ENCODE data around the gene SLC8B1.

SLC8B1 gene

GRCh38 chr12:113334786-113335539 is at the start of gene SLC8B1:
SLC8B1 (minus strand) TSS chr12:113335109; CDS start chr12:113332878, 2,231 bp downstream.
- peak within 1 kb of the TSS; percentile 67 for H3K4me3 ChIP-seq (ENCODE audit: low read depth, low read length)
- no peak for DNase-seq (ENCODE audit: low read depth)

- no peak overlapping the region for H3K4me3 ChIP-seq (ENCODE audit: low read depth, low read length)
- DNase-seq (ENCODE audit: low read depth): no peak
Measured at GRCh38 chr12:113382206-113382605, 47.3 kb upstream of the SLC8B1 start.

DNA sequence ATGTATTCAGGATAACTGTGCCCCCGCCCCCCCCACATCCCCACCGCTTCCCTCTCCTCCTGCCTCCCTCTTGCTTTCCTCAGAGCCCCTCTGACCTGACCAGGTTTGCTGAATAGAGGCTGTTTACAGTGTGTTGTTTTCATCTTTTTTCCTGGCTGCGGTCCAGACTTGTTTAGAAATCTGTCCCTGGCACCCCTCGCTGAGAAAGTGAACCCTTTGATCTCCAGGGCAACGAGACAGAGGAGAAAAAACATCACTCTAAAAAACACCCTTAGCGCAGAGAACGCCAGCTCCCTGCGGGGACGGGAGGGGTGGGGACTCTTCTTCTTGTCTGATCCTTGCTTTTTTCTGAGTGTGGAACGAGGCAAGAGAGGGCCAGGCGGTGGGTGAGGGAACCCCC is 46.3 kb upstream of the SLC8B1 start:
- no peak overlapping the region for H3K4me3 ChIP-seq (ENCODE audit: low read depth, low read length)
- no peak for DNase-seq (ENCODE audit: low read depth)

DNA sequence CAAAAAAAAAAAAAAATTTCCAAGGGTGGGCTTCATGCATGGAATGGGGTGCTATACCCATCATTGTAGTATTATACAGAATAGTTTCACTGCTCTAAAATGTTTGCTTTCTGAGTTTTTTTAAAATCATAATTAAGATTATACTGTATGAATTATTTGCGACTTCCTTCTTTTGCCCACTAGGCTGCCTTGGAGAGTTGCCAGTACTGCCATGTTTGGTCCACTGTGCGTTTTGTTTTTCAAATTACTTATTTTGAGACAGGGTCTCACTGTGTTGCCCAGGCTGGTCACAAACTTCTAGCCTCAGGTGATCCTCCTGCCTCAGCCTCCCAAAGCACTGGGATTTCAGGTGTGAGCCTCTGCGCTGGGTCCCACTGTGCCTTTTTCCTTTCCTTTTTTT is 43.4 kb upstream of the SLC8B1 start:
- no peak for DNase-seq (ENCODE audit: low read depth)
- H3K4me3 ChIP-seq (ENCODE audit: low read depth, low read length): no peak overlapping the region

GRCh38 chr12:113374823-113375428 is 40.0 kb upstream of the SLC8B1 start:
- DNase-seq (ENCODE audit: low read depth): no peak
- no peak overlapping the region for H3K4me3 ChIP-seq (ENCODE audit: low read depth, low read length)

DNA sequence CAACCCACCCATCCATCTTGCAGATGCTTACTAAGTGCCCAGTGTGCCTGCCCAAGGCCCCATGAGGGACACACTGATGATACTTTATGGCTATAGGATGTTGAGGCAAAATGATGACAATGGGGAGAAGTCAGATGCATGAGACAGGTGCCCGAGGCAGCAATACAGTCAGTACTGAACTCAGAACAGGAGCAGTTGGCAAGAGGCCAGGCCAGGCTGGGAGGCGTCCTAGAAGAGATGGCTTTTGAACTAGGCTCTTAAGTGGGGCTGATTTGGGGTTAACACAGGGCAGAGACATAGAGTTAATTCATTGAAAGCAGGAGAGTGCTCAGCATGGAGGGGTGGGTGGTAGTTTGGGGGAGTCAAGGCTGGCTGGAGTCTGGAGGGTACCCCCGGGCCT is 39.1 kb upstream of the SLC8B1 start:
- no peak for DNase-seq (ENCODE audit: low read depth)
- H3K4me3 ChIP-seq (ENCODE audit: low read depth, low read length): no peak overlapping the region

DNA sequence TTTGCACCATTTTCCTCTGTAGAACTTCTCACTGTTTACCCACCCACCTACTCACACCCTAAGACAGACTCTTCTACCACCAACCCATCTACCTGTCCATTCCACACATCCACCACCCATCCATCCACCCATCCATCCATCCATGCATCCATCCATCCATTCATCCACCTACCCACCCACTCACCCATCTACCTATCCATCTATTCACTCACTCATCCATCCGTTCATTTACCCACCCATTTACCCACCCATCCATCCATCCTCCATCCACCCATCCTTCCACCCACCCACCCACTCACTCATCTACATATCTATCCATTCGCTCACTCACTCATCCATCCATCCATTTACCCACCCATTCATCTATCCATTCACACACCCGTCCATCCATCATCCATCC is 38.5 kb upstream of the SLC8B1 start:
- no peak for DNase-seq (ENCODE audit: low read depth)
- no peak overlapping the region for H3K4me3 ChIP-seq (ENCODE audit: low read depth, low read length)

DNA sequence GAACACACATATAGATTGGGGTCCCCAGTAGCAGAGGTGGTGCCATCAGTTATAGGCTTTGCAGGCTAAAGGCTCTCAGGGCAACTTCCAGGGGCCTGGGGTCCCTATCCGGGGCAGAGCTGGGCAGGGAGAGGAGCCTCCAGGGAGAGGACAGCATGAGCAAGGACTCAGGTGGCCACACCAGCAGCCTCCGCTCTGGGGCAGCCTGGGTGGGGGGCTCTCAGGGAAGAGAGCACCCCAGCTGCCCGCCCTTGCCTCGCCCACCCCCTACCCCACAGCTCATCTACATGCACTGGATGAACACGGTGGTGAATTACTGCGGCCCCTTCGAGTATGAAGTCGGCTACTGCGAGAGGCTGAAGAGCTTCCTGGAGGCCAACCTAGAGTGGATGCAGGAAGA is 37.5 kb upstream of the SLC8B1 start:
- H3K4me3 ChIP-seq (ENCODE audit: low read depth, low read length): no peak overlapping the region
- no peak for DNase-seq (ENCODE audit: low read depth)

DNA sequence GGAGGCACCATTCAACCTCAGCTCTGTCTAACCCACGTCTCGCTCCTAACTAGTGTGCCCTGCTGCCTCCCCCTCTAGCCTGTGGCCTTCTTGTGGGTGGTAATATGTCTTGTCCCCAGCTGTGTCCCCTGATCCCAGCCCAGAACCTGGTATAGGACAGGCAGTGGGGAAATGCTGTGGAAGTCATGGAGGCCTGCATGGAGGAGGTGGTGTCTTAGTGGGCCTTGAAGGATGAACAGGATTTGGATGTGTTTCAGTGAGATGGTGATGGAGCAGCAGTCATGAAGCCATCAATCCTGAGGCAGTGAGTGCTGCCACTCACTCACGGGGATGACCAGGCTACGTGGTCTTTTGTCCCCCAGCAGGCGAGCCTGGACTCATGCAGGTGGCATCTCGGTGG is 36.9 kb upstream of the SLC8B1 start:
- no peak for DNase-seq (ENCODE audit: low read depth)
- H3K4me3 ChIP-seq (ENCODE audit: low read depth, low read length): no peak overlapping the region

DNA sequence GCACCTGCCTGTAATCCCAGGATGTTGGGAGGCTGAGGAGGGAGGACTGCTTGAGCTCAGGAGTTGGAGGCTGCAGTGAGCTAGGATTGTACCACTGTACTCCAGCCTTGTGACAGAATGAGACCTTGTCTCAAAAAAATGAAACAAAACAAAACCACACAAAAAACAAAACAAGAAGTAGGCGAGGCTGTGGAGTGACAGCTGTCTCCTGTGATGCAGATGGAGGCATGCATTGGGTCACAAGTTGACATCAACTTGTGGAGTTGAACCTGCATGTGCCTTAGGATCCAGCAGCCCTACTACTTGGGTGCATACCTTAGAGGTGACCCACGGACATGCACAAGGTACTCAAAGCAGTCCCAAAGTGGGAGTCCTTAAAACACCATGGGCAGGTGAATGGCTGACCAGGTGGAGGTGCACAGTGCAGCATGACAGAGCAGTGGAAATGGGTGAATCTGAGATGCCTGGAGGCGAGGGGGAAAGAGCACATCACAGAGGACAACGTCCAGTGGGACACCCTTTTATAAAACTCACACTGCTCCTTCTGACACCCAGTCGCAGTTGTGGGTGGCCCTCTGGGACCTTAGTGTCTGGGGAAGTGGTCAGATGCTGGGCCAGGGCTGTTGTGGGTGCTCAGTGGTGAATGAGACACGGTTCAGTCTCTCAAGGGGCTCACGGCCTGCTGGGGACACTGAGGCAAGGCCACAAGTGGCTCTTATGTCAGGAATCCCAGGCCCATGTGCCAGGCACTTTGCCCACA is 36.2 kb upstream of the SLC8B1 start:
- no peak for DNase-seq (ENCODE audit: low read depth)
- H3K4me3 ChIP-seq (ENCODE audit: low read depth, low read length): no peak overlapping the region

DNA sequence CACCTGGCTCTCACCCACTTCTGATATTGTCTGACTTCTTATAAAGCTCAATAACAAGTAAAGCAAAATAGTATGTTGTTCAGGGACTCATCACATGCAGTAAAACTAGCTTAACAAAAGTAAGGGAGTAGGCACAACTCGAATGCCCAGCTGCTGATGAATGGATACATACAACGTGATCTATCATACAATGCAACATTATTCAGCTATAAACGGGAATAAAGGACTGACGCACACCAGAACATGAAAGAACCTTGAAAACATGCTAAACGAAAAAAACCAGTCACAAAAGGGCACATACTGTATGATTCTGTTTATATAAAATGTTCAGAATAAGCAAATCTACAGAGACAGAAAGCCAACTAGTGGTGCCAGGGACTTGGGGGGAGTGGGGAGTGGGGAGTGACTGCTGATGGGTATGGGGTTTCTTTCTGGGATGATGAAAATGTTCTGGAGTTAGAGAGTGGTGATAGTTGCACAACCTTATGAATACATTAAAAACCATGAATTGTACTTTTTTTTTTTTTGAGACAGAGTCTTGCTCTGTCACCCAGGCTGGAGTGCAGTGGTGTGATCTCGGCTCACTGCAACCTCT is 34.6 kb upstream of the SLC8B1 start:
- H3K4me3 ChIP-seq (ENCODE audit: low read depth, low read length): no peak overlapping the region
- no peak for DNase-seq (ENCODE audit: low read depth)

GRCh38 chr12:113368331-113368730 is 33.4 kb upstream of the SLC8B1 start:
- no peak overlapping the region for H3K4me3 ChIP-seq (ENCODE audit: low read depth, low read length)
- DNase-seq (ENCODE audit: low read depth): no peak

DNA sequence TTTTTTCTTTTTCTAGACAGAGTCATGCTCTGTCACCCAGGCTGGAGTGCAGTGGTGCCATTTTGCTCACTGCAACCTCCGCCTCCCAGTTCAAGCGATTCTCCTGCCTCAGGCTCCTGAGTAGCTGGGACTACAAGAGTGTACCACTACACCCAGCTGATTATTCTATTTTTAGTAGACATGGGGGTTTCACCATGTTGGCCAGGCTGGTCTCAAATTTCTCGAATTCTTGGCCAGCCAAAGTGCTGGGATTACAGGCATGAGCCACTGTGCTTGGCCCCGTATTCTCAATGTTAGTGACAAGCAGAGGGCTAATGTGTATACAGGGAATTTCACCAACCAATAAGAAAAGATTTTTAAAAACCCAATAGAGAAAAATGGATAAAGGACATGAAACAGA is 31.9 kb upstream of the SLC8B1 start:
- DNase-seq (ENCODE audit: low read depth): no peak
- no peak overlapping the region for H3K4me3 ChIP-seq (ENCODE audit: low read depth, low read length)

DNA sequence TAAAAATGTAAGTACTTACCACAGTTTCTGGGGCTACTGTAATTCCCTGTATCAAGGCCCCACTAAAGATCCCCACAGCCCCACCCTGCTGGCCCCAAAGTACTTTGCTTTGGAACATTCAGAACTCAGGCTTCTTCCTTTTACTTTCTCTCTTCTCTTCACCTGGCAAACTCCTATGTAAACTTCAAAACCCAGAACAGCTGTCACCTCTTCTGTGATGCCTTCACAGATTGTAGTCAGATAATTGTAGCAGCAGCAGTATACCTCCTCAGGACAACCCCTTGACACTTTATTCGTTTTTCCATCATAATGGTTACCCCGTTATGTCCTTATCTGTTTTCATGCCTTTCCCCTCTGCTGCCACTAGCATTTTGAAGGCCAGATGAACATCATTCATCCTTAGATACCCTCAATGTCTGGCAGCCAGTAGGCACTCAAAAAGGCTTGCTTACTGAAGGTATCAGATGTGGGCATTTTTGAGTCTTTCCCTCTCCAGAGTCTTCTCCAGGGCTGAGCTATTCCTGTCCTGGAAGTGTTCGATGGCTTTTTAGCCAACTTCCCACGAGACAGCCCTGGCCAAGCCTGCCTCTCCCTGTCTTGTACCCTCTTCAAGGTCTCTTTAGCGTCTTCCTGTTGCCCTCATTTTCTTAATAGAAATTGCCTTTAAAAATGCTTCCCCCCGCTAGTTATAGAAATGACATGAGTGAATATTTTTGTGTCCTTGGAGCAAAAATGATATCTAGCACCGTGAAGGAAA is 30.9 kb upstream of the SLC8B1 start:
- no peak overlapping the region for H3K4me3 ChIP-seq (ENCODE audit: low read depth, low read length)
- no peak for DNase-seq (ENCODE audit: low read depth)

GRCh38 chr12:113364698-113365097 is 29.8 kb upstream of the SLC8B1 start:
- H3K4me3 ChIP-seq (ENCODE audit: low read depth, low read length): no peak overlapping the region
- DNase-seq (ENCODE audit: low read depth): no peak

DNA sequence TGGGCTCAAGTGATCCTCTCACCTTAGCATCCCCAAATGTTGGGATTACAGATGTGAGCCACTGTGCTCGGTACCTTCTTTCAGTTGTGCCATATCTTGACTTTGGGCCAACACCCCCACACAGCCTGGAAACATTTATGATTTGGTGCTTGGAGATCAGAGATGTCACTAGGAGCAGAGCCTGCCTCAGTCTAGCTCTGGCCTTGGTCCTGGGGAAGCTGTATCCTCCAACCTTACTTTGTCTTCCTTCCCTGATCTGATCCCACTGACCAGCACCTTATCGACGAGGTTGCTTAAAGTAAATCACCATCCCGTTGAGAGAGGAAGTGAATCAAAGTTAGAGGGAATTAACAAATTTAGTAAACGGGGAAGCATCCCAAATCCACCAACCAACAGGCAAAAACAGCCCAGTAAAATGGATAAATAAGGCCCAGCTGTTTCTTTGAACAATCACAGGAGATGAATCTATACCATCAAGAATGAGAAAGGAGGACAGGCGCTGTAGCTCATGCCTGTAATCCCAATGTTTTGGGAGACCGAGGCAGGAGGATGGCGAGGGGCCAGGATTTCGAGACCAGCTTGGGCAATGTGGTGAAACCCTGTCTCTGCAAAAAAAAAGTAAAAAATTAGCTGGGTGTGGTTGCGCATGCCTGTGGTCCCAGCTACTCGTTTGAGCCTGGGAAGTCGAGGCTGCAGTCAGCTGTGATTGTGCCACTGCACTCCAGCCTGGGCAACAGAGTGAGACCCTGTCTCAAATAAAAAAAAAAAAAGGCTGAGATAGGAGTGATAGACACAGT is 26.9 kb upstream of the SLC8B1 start:
- no peak overlapping the region for H3K4me3 ChIP-seq (ENCODE audit: low read depth, low read length)
- DNase-seq (ENCODE audit: low read depth): no peak

- no peak for DNase-seq (ENCODE audit: low read depth)
- peak overlapping the region; percentile 85 for H3K4me3 ChIP-seq (ENCODE audit: low read depth, low read length)
Measured at GRCh38 chr12:113359939-113360748, 25.2 kb upstream of the SLC8B1 start.

Data from skeletal muscle cell (primary cell).